ENCODE results near the gene IMMP2L. TPM values are rescaled to one million over a fixed set of nuclear protein-coding genes. Genes with fewer than 3 reads are reported as not detected.

The IMMP2L gene
- total and polyA plus RNA-seq, 4 donors: 7.3 to 21.1 (median 12.4) TPM

DNA sequence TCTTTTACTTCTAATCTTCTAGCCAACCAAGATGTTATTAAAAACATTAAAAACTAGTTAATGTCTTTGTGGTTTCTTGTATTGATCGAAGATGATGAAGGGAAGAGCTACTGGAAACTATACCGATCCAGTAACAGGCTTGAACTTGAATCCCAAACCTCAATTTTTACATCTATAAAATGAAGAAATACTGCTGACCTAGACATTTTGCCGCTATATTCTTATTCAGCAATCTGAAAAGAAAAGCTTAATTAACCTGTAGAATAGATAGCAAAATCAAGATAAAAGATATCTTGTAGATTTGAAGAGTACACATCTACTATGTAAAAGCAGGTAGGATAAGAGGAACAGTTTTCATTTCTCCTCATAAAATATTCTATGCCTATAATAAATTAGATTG, 797.4 kb downstream of the IMMP2L start:
- H3K27me3 ChIP-seq (ENCODE audit: control insufficient read depth in 4 of 4, insufficient read depth in 4 of 4, low read length in 3 of 4): no peaks in the 10 kb centered on the region
- H3K27ac ChIP-seq (ENCODE audit: low read depth in 1 of 2, low read length in 2 of 2): no peak overlapping the region
- H3K9ac ChIP-seq (ENCODE audit: low read depth in 1 of 2, low read length in 2 of 2): no peak overlapping the region
- TF ChIP-seq, protein P1, sequence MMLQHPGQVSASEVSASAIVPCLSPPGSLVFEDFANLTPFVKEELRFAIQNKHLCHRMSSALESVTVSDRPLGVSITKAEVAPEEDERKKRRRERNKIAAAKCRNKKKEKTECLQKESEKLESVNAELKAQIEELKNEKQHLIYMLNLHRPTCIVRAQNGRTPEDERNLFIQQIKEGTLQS (IDR thresholded peaks at IDR 0.05): no peak
- no peak for TF ChIP-seq FOXA2 (IDR thresholded peaks at IDR 0.05)
- TF ChIP-seq SP1 (IDR thresholded peaks at IDR 0.05): no peak
- TF ChIP-seq, protein P2, sequence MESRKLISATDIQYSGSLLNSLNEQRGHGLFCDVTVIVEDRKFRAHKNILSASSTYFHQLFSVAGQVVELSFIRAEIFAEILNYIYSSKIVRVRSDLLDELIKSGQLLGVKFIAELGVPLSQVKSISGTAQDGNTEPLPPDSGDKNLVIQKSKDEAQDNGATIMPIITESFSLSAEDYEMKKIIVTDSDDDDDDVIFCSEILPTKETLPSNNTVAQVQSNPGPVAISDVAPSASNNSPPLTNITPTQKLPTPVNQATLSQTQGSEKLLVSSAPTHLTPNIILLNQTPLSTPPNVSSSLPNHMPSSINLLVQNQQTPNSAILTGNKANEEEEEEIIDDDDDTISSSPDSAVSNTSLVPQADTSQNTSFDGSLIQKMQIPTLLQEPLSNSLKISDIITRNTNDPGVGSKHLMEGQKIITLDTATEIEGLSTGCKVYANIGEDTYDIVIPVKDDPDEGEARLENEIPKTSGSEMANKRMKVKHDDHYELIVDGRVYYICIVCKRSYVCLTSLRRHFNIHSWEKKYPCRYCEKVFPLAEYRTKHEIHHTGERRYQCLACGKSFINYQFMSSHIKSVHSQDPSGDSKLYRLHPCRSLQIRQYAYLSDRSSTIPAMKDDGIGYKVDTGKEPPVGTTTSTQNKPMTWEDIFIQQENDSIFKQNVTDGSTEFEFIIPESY (IDR thresholded peaks at IDR 0.05): no peak
- TF ChIP-seq, protein P3, sequence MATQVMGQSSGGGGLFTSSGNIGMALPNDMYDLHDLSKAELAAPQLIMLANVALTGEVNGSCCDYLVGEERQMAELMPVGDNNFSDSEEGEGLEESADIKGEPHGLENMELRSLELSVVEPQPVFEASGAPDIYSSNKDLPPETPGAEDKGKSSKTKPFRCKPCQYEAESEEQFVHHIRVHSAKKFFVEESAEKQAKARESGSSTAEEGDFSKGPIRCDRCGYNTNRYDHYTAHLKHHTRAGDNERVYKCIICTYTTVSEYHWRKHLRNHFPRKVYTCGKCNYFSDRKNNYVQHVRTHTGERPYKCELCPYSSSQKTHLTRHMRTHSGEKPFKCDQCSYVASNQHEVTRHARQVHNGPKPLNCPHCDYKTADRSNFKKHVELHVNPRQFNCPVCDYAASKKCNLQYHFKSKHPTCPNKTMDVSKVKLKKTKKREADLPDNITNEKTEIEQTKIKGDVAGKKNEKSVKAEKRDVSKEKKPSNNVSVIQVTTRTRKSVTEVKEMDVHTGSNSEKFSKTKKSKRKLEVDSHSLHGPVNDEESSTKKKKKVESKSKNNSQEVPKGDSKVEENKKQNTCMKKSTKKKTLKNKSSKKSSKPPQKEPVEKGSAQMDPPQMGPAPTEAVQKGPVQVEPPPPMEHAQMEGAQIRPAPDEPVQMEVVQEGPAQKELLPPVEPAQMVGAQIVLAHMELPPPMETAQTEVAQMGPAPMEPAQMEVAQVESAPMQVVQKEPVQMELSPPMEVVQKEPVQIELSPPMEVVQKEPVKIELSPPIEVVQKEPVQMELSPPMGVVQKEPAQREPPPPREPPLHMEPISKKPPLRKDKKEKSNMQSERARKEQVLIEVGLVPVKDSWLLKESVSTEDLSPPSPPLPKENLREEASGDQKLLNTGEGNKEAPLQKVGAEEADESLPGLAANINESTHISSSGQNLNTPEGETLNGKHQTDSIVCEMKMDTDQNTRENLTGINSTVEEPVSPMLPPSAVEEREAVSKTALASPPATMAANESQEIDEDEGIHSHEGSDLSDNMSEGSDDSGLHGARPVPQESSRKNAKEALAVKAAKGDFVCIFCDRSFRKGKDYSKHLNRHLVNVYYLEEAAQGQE (IDR thresholded peaks at IDR 0.05): no peak
- no peak for TF ChIP-seq NR2F2 (IDR thresholded peaks at IDR 0.05)
- no peak for TF ChIP-seq HNF4A (conservative IDR thresholded peaks at IDR 0.05)
- TF ChIP-seq, protein P4, sequence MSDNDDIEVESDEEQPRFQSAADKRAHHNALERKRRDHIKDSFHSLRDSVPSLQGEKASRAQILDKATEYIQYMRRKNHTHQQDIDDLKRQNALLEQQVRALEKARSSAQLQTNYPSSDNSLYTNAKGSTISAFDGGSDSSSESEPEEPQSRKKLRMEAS (IDR thresholded peaks at IDR 0.05): no peak
- no peak for TF ChIP-seq EGR1 (IDR thresholded peaks at IDR 0.05; ENCODE audit: low read depth in 2 of 2)
- TF ChIP-seq, protein P5, sequence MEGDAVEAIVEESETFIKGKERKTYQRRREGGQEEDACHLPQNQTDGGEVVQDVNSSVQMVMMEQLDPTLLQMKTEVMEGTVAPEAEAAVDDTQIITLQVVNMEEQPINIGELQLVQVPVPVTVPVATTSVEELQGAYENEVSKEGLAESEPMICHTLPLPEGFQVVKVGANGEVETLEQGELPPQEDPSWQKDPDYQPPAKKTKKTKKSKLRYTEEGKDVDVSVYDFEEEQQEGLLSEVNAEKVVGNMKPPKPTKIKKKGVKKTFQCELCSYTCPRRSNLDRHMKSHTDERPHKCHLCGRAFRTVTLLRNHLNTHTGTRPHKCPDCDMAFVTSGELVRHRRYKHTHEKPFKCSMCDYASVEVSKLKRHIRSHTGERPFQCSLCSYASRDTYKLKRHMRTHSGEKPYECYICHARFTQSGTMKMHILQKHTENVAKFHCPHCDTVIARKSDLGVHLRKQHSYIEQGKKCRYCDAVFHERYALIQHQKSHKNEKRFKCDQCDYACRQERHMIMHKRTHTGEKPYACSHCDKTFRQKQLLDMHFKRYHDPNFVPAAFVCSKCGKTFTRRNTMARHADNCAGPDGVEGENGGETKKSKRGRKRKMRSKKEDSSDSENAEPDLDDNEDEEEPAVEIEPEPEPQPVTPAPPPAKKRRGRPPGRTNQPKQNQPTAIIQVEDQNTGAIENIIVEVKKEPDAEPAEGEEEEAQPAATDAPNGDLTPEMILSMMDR (IDR thresholded peaks at IDR 0.05; ENCODE audit: low read depth, low read length, missing input control): no peak
- no peaks in the 10 kb centered on the region for H3K36me3 ChIP-seq (ENCODE audit: control insufficient read depth in 4 of 4, insufficient read depth in 3 of 4, low read depth in 1 of 4, low read length in 3 of 4)
- H3K4me3 ChIP-seq (ENCODE audit: low read depth in 1 of 3, low read length in 3 of 3): no peak overlapping the region
- WGBS: 97% methylated on average over 3 of the region's 3 CpGs
- H3K9me3 ChIP-seq (ENCODE audit: control insufficient read depth in 4 of 4, low read length in 3 of 4): no peaks in the 10 kb centered on the region
- H3K4me1 ChIP-seq (ENCODE audit: control insufficient read depth in 4 of 4, insufficient read depth in 4 of 4, low read length in 3 of 4): no peaks in the 10 kb centered on the region
- DNase-seq (ENCODE audit: low spot score): no peak

DNA sequence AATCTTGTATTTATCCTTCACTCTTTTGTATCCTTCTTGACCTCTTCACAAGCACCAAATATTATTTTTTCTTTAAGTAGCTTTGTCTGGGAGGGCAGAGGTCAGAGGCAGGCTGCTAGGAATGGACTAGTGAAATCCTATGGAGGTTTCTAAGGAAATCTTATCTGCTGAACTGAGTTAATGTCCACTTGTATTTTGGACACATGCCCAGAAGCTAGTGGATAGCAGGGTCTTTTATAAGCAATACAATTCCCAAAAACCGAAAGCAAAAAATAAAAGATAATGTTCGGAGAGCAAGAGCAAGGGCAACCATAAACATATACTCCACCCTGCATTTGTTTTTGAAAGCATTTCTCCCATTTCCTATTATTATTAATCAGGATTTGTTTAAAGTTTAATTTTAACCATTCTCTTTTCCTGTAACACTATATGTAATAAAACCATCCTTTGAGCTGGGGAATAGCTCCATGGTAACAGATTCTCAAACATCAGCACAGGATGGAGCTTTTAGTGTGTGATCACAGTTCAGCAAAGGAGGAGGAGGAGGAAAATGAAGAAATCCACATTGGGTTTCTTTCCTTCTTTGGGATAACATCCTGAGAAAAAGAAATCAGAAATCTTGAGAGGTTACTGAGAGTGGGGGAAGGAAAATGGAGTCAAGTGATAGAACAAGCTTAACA, 799.6 kb downstream of the IMMP2L start:
- Histone ChIP-seq H3K9ac (ENCODE audit: low read depth in 1 of 2, low read length in 2 of 2) (no peak overlapping the region), H3K27ac (ENCODE audit: low read depth in 1 of 2, low read length in 2 of 2) (no peak overlapping the region), H3K4me3 (ENCODE audit: low read depth in 1 of 3, low read length in 3 of 3) (no peak overlapping the region), H3K9me3 (ENCODE audit: control insufficient read depth in 4 of 4, low read length in 3 of 4) (no peaks in the 10 kb centered on the region), H3K27me3 (ENCODE audit: control insufficient read depth in 4 of 4, insufficient read depth in 4 of 4, low read length in 3 of 4) (no peaks in the 10 kb centered on the region), H3K4me1 (ENCODE audit: control insufficient read depth in 4 of 4, insufficient read depth in 4 of 4, low read length in 3 of 4) (no peaks in the 10 kb centered on the region), H3K36me3 (ENCODE audit: control insufficient read depth in 4 of 4, insufficient read depth in 3 of 4, low read depth in 1 of 4, low read length in 3 of 4) (no peaks in the 10 kb centered on the region)
- DNase-seq (ENCODE audit: low spot score): no peak
- TF ChIP-seq NR2F2 (IDR thresholded peaks at IDR 0.05) (peak; percentile 17), TAF1 (conservative IDR thresholded peaks at IDR 0.05) (no peak), GABPA (IDR thresholded peaks at IDR 0.05 in 1 of 2, conservative IDR thresholded peaks at IDR 0.05 in 1 of 2) (no peak)
- TF ChIP-seq, protein P2 (IDR thresholded peaks at IDR 0.05): no peak
- TF ChIP-seq, protein P1 (IDR thresholded peaks at IDR 0.05): no peak
- TF ChIP-seq, protein P4 (IDR thresholded peaks at IDR 0.05): no peak
- 66% methylated on average over 2 of the region's 2 CpGs for WGBS

Measured in liver (tissue), 9 donors.